HG03354 (cell line): ENCODE measurements around the gene ROMO1.
"Not testable (repeated sequence)": the region's sequence is repeated elsewhere in the genome, so short reads cannot be mapped to it uniquely, and the experiment has no call there.

Experiments
- ATAC-seq: cut with Tn5 transposase; IDR thresholded peaks from one replicate; pipeline ENCODE4 v1.9.1; 2021; ENCODE audit warnings: mild to moderate bottlenecking; ENCODE audit not compliant: unreplicated experiment, poor library complexity, severe bottlenecking

The ROMO1 gene

GRCh38 chr20:35741892-35742740 is 42.9 kb downstream of the ROMO1 start, which contains the start of gene RBM39:
Gene RBM39, minus strand, starts transcription at chr20:35742260. Its CDS starts 1,386 bp downstream, at chr20:35740874.
- peak; percentile 86 for ATAC-seq

- no peak for ATAC-seq
Measured at GRCh38 chr20:35742741-35743523, 43.7 kb downstream of the ROMO1 start.

DNA sequence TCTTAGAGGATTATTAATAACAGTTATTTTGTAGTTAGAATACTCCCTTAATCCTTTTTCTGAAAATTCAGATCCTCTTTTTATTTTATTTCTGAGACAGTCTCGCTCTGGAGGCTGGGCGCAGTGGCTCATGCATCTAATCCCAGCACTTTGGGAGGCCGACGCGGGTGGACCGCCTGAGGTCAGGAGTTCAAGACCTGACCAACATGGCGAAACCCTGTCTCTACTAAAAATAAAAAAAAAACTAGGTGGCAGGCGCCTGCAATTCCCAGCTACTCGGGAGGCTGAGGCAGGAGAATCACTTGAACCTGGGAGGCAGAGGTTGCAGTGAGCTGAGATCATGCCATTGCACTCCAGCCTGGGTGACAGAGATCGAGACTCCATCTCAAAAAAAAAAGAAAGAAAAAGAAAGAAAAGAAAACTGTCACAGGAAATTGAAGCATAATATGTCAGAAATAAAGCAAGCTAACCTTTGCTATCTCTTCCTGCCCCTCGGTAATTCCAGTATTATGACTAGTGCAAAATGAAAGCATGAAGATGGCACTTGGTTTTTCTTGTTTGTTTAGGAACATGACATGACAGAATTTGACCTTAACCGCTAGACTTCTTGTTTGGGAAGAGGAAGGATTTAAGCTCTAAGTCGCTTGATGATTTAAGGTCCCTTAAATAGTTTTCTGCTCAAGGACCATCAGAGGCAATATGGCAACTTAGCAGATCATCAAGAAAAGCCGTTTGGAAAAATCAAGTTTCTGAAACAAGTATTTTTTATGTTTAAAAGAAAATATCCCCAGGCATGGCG is 44.7 kb downstream of the ROMO1 start:
- ATAC-seq: no peak

- not testable (repeated sequence) for ATAC-seq
Measured at GRCh38 chr20:35744492-35744841, 45.3 kb downstream of the ROMO1 start.
